ENCODE results near the gene NR6A1.

- no peak for TF ChIP-seq EZH2phosphoT487 (IDR thresholded peaks at IDR 0.05; ENCODE audit: borderline replicate concordance, low read depth, low read length)
- TF ChIP-seq, protein P1, sequence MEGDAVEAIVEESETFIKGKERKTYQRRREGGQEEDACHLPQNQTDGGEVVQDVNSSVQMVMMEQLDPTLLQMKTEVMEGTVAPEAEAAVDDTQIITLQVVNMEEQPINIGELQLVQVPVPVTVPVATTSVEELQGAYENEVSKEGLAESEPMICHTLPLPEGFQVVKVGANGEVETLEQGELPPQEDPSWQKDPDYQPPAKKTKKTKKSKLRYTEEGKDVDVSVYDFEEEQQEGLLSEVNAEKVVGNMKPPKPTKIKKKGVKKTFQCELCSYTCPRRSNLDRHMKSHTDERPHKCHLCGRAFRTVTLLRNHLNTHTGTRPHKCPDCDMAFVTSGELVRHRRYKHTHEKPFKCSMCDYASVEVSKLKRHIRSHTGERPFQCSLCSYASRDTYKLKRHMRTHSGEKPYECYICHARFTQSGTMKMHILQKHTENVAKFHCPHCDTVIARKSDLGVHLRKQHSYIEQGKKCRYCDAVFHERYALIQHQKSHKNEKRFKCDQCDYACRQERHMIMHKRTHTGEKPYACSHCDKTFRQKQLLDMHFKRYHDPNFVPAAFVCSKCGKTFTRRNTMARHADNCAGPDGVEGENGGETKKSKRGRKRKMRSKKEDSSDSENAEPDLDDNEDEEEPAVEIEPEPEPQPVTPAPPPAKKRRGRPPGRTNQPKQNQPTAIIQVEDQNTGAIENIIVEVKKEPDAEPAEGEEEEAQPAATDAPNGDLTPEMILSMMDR (conservative IDR thresholded peaks at IDR 0.05; ENCODE audit: low read length): no peak
Observed at GRCh38 chr9:124707666-124708065, 63.4 kb downstream of the NR6A1 start.
